ENCODE results near the gene PRR16.

Gene PRR16

DNA sequence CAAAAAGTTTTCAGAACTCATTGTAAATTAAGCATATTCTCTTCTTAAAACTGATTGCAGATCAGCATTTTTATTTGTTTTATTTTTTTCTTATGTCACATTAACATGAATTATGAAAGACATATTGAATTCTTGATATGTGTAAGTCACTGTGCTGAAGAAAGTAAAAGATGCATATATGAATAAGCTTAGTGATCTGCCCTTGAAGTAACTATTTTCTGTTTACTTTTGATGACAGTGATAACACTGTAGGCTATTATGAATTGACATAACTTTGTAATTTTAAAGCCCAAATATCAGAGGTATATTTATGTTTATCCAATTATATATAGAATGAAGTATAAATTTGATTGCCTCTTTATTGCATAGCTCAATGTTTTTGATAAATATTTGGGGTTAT is 8.8 kb downstream of the PRR16 start:
- H3K4me3 ChIP-seq (ENCODE audit: low read depth, low read length): no peak overlapping the region
- no peak for DNase-seq (ENCODE audit: low read depth)
- TF ChIP-seq, protein P1, sequence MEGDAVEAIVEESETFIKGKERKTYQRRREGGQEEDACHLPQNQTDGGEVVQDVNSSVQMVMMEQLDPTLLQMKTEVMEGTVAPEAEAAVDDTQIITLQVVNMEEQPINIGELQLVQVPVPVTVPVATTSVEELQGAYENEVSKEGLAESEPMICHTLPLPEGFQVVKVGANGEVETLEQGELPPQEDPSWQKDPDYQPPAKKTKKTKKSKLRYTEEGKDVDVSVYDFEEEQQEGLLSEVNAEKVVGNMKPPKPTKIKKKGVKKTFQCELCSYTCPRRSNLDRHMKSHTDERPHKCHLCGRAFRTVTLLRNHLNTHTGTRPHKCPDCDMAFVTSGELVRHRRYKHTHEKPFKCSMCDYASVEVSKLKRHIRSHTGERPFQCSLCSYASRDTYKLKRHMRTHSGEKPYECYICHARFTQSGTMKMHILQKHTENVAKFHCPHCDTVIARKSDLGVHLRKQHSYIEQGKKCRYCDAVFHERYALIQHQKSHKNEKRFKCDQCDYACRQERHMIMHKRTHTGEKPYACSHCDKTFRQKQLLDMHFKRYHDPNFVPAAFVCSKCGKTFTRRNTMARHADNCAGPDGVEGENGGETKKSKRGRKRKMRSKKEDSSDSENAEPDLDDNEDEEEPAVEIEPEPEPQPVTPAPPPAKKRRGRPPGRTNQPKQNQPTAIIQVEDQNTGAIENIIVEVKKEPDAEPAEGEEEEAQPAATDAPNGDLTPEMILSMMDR (IDR thresholded peaks at IDR 0.05; ENCODE audit: low read depth, low read length, missing control alignments): no peak
- in situ Hi-C loops (cut with HindIII; ENCODE audit: low sequenced_read_pairs): loop anchor here (5.0 kb wide), 1 partner anchor 44 kb away; no protein-coding TSS in a partner anchor

DNA sequence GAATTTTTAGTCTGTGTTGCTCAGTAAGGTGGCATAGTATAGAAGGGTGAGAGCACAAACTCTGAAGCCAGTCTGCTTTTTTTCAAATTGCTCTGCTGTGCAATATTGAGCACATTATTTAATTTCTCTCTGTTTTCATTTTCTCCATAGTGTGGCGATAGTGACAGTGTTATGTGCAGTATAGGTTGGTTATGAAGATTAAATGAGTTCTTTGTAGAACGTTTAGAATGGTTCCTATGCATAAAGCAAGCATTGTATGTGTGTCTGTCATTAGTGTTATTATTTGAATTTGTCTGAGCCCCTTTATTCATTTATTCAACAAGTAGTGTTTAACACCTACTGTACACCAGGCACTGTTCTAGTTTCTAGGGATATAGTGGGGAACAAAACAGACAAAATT is 9.2 kb downstream of the PRR16 start:
- no peak overlapping the region for H3K4me3 ChIP-seq (ENCODE audit: low read depth, low read length)
- TF ChIP-seq, protein P1 (IDR thresholded peaks at IDR 0.05; ENCODE audit: low read depth, low read length, missing control alignments): no peak
- in situ Hi-C loops (cut with HindIII; ENCODE audit: low sequenced_read_pairs): loop anchor here (5.0 kb wide), 1 partner anchor 44 kb away; no protein-coding TSS in a partner anchor
- no peak for DNase-seq (ENCODE audit: low read depth)

DNA sequence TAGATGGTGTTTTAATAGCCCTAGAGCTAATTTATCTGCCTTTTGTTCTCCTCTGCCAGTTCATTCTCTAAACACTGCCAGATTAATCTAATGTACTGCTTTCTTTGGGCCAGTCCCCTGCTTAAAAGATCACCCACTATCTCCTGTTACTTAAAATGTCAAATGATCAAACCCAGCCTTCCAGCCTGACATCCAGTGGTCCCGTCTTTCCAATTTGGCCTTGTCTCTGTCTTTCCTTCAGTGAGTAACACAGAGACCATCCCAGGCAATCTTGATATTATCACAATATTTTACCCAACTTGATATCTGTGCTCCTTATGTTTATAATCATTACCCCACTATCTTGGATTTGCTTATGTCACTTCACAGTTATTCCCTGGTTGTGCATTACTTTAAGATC is 12.0 kb downstream of the PRR16 start:
- H3K4me3 ChIP-seq (ENCODE audit: low read depth, low read length): no peak overlapping the region
- DNase-seq (ENCODE audit: low read depth): no peak
- in situ Hi-C loops (cut with HindIII; ENCODE audit: low sequenced_read_pairs): no loop called here
- TF ChIP-seq, protein P1 (IDR thresholded peaks at IDR 0.05; ENCODE audit: low read depth, low read length, missing control alignments): no peak

DNA sequence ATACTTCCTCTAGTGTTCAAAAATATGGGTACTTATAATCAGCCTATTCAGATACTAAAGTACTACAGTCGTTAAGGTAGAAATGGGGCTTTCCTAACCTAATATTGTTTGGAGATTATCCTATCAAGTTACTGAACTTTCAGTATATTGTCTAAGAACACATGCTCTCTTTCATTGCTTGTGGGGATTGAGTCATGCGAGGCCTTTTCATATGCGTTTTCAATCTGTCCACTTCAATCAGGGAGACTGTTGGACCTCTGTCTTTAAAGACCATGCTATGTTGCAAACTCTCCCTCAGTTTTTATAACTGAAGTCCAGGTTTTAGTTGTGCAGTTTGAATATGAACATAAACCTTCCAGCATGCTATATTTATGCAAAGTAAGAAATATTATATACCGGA is 15.0 kb downstream of the PRR16 start:
- no peak overlapping the region for H3K4me3 ChIP-seq (ENCODE audit: low read depth, low read length)
- no peak for DNase-seq (ENCODE audit: low read depth)
- TF ChIP-seq, protein P1 (IDR thresholded peaks at IDR 0.05; ENCODE audit: low read depth, low read length, missing control alignments): no peak
- in situ Hi-C loops (cut with HindIII; ENCODE audit: low sequenced_read_pairs): no loop called here

DNA sequence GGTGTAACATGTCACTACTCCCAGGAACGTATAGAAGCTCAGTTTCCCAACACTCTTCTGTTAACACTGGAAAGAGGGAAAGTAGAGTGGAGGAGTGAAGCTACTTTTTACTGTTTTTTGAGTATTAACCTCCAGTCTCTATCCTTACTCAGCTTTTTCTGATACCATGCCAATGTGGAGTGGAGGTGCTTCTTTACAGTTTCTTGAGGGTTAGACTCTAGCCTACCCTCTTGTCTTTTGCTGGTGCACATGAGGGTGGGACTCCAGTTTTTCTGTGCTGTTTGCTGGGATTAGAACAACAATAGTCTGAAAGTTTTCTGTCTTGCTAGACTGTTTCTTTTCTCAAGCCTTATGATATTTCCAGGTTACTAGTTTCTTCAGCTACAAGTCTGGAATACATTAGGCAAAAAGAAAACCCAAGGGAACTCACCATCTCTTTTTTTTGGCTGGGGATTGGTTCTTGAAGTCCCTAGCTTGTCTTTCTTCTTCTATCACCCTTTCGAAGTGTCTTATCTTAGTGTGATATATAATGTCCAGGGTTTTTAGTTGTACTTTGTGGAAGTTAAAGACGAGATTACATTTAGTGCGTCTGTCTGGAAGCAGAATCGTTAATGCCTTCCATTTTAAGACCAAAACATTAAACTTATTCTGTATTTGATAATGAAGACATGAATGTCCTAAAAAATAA is 35.9 kb downstream of the PRR16 start:
- no peak overlapping the region for H3K4me3 ChIP-seq (ENCODE audit: low read depth, low read length)
- TF ChIP-seq, protein P1 (IDR thresholded peaks at IDR 0.05; ENCODE audit: low read depth, low read length, missing control alignments): no peak
- in situ Hi-C loops (cut with HindIII; ENCODE audit: low sequenced_read_pairs): no loop called here
- DNase-seq (ENCODE audit: low read depth): no peak

DNA sequence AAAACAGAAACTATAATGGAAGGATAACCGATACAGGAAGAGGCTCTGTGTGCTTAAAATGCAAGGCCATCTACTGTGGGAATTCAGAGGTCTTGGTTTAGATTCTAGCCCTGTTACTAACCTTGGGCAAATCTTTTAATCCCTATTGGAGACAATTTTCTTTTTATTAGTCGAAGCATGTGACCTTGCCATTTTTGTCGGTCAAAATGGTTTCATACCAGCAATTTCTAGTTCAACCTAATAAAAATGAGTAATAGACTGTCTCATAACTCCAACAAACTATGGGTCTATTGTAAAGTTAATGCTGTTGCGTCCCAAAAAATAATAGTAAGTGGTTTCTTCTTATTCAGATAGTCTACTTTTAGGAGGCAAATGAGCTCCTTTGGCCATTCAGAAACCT is 38.4 kb downstream of the PRR16 start:
- no peak for DNase-seq (ENCODE audit: low read depth)
- H3K4me3 ChIP-seq (ENCODE audit: low read depth, low read length): no peak overlapping the region
- TF ChIP-seq, protein P1 (IDR thresholded peaks at IDR 0.05; ENCODE audit: low read depth, low read length, missing control alignments): no peak
- in situ Hi-C loops (cut with HindIII; ENCODE audit: low sequenced_read_pairs): no loop called here

All from astrocyte of the cerebellum (primary cell).